Measurements from ENCODE around the gene C11orf16.
"Not testable (repeated sequence)": the region's sequence is repeated elsewhere in the genome, so short reads cannot be mapped to it uniquely, and the experiment has no call there.

The C11orf16 gene

GRCh38 chr11:8932564-8933180 is at the start of gene C11orf16:
C11orf16 (minus strand) TSS chr11:8932947; CDS start chr11:8932308, 639 bp downstream.
- DNase-seq = no peak

GRCh38 chr11:8980485-8980884 is 47.7 kb upstream of the C11orf16 start:
- no peak for DNase-seq

- DNase-seq = not testable (repeated sequence)
Observed at GRCh38 chr11:8979365-8979764, 46.6 kb upstream of the C11orf16 start.

- DNase-seq = no peak
Observed at GRCh38 chr11:8973121-8973520, 40.4 kb upstream of the C11orf16 start.

- no peak for DNase-seq
Observed at GRCh38 chr11:8971924-8972316, 39.2 kb upstream of the C11orf16 start.

- no peak for DNase-seq
Observed at GRCh38 chr11:8971196-8971923, 38.6 kb upstream of the C11orf16 start.

GRCh38 chr11:8967184-8967583 is 34.4 kb upstream of the C11orf16 start:
- no peak for DNase-seq

GRCh38 chr11:8964324-8965320 is 31.9 kb upstream of the C11orf16 start, which contains the start of gene TMEM9B:
TMEM9B (minus strand) TSS chr11:8964442; CDS start chr11:8964313, 129 bp downstream.
- peak; percentile 79 for DNase-seq

- peak; percentile 78 for DNase-seq
Observed at GRCh38 chr11:8963569-8964323, 31.0 kb upstream of the C11orf16 start.

- no peak for DNase-seq
Observed at GRCh38 chr11:8962841-8963240, 30.1 kb upstream of the C11orf16 start.

- no peak for DNase-seq
Observed at GRCh38 chr11:8961401-8961800, 28.7 kb upstream of the C11orf16 start.

GRCh38 chr11:8959546-8960166 is 26.9 kb upstream of the C11orf16 start:
- no peak for DNase-seq

- no peak for DNase-seq
Observed at GRCh38 chr11:8956860-8957259, 24.1 kb upstream of the C11orf16 start.

GRCh38 chr11:8948886-8949285 is 16.1 kb upstream of the C11orf16 start:
- DNase-seq = no peak

- DNase-seq = no peak
Observed at GRCh38 chr11:8947230-8947943, 14.6 kb upstream of the C11orf16 start.

- no peak for DNase-seq
Observed at GRCh38 chr11:8942518-8943066, 9.8 kb upstream of the C11orf16 start, which contains the start of gene ASCL3. ASCL3 (minus strand) TSS chr11:8943016; CDS start chr11:8938161, 4,855 bp downstream.

- no peak for DNase-seq
Observed at GRCh38 chr11:8941341-8942103, 8.8 kb upstream of the C11orf16 start.

- no peak for DNase-seq
Observed at GRCh38 chr11:8937659-8938058, 4.9 kb upstream of the C11orf16 start.

GRCh38 chr11:8937159-8937558 is 4.4 kb upstream of the C11orf16 start:
- DNase-seq = no peak

- not testable (repeated sequence) for DNase-seq
Observed at GRCh38 chr11:8935789-8936188, 3.0 kb upstream of the C11orf16 start.
